NOMO-1 treated with dmso at 0.1 percent for 144 hours (cell line): ENCODE data around the gene HGS.
A peak's percentile ranks its signal among the peaks of the same experiment; 100 is the strongest.
"Not testable (repeated sequence)": the region's sequence is repeated elsewhere in the genome, so short reads cannot be mapped to it uniquely, and the experiment has no call there.

ENCODE experiments used
- DNase-seq: peaks from one replicate; lab custom pipeline; 2025; ENCODE audit not compliant: unreplicated experiment; lab: John Stamatoyannopoulos, UW

Gene HGS

DNA sequence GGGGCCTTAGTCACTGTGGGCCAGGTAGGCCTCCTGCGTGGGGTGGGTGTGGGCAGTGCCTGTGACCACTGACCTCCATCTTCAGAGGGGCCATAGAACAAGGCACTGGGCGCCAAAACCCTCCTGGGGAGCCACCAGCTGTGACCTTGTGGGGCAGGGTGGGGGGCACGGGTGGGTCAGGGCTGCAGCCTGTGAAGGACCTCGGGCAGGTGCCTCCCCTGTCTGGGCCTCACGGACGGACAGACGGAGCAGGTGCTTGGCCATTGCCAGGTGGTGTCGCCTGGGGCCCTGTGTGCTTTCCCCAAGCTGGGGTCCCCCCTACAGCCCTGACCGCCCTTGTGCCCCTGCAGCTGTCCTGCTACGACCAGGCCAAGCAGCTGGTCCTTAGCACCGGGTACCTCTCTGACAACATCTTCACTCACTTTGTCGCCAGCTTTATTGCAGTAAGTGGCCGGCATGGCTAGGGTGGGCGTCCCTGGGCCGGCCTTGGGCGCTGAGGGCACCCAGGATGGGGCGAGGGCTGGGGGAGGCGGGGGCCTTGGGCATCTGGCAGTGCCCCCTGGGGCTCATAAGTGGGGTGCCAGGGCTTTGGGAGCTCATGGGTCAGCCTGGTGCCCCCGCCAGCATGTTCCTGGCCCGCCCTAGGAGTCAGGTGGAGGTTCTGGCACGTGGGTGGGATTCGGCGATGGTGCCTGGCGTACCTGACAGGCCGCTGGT lies 33.4 kb downstream of the HGS start:
- DNase-seq = no peak

DNA sequence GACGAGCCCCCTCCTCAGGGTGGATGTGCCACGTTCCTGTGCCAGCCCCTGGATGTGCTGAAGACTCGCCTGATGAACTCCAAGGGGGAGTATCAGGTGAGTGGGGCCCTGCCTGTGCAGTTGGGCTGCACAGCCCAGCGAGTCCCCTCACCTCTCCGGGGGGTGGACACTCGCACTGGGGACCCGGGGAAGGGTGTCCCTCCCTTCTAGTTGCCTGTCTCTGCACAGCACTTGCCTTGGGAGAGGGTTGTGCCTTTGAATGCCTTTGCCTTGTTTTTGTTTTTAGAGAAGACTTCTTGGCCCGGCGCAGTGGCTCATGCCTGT lies 33.9 kb downstream of the HGS start:
- no peak for DNase-seq

DNA sequence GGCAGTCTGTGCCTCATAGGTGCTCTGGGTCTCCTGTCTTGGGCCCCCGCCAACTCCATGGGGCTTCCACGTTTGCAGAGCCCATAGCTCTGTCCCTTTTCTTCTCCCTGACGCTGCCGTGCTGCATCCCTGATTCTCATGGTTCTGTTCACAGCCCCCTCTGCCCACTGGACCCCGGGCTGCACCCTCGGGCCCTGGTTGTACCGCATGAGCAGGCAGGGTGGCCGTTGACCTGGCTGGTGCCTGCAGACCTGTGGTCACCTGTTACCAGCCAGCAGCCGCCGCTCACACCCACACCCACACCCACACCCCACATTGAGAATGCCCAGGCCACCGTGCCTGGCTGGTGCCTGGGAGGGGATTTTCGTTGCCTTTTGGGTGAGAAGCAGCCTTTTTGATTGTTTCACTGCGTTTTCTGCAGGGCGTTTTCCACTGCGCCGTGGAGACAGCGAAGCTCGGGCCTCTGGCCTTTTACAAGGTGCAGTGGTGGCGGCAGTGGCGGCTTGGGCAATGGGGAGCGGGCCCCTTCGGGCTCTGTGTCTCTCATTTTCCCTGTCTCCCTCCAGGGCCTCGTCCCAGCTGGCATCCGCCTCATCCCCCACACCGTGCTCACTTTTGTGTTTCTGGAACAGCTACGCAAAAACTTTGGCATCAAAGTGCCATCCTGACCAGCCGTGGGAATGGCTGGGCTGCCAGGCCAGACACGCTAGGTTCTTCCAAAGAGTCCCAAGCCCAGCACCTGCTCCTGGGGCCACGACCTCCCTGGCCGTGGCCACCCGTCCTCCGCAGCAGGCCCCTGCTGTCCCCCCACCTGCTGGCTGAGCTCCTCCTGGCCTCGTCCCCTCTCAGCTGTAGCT lies 35.8 kb downstream of the HGS start:
- no peak for DNase-seq

DNA sequence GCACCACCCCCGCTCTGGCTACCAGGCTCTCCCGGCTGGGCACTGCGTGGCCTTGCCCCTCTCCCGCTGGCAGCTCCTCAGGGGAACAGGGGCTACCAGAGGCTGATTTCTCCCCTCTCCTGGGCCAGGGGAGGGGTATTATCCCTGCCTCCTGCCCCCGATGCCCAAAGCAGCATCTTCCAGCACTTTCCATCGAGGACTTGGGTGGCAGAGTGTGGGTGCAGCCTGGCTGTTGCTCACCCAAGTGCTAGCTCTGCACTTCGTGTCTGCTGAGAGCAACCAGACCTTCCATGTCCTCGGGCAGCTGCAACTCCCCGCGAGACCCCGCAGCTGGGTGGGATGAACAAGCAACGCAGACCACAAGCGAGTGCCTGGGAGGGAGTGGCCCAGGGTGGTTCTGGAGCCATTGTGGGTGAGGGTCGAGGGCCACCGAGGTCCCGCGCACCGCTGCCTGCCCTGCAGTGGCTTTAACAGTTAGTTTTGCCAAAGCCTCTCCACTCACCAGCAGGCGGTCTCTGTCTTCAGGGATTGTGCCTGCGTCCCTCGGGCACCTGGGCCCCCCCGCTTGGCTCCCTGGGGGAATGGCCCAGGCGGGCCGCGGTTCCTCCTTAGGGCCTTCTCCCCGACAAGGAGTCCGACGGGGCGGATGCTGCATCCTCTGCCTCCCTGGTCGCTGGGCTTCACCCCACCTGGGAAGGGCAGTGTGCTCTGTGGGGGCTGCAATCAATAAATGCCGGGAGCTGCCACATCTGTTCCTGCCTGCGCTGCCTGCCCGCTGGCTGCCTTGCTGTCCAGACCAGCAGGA lies 36.7 kb downstream of the HGS start:
- no peak for DNase-seq

DNA sequence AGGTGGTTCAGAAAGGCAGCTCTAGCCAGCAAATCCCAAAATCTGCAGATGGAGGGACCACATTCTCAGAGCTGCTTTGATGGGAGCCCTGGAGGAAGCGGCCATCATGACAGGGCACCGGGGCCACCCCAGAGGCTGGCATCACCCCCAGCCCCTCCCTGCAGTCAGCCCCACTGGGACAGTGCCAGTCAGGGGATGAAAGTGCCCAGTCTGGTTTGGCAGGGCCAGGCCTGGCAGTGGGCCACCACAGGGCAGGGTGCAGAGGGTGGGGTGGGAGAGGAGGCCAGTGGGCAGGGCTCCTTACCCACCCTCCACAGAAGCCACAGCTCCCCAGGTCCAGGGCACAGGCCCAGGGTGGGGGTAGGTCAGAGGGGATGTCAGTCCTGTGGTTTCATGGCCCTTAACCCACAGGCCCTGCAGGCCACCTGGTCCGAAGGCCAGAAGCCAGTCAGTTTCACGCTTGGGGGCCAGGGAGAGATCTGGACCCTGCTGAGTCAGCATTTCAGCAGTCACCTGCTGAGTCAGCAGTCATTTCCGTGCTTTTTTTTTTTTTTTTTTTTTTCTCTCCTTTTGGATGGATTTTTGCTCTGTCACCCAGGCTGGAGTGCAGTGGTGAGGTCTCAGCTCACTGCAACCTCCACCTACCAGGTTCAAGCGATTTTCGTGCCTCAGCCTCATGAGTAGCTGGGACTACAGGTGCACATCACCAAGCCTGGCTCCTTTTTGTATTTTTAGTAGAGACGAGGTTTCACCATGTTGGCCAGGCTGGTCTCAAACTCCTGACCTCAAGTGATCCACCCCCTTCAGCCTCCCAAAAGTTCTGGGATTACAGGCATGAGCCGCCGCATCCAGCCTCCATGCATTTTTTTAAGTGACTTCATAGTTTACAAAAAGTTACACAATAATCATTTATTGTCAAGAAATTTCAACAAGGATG lies 38.6 kb downstream of the HGS start:
- DNase-seq = no peak

DNA sequence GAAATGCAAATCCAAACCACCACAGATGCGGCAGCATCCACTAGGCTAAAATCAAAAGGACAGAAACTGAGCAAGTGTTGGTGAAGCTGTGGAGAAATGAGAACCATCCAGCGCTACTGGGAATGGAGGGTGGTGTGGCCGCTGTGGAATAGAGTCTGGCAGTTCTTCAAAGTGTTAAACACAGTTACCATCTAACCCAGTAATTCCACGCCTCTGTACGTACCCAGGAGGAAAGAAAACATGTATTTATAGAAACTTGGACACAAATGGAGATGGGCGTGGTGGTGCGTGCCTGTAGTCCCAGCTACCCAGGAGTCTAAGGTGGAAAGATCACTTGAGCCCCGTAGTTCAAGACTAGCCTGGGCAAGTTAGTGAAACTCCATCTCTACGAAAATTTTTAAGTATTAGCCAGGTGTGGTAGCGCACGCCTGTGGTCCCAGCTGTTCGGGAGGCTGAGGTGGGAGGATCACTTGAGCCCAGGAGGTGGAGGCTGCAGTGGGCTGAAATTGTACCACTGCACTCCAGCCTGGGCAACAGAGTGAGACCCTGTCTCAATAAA lies 39.9 kb downstream of the HGS start:
- DNase-seq = no peak

DNA sequence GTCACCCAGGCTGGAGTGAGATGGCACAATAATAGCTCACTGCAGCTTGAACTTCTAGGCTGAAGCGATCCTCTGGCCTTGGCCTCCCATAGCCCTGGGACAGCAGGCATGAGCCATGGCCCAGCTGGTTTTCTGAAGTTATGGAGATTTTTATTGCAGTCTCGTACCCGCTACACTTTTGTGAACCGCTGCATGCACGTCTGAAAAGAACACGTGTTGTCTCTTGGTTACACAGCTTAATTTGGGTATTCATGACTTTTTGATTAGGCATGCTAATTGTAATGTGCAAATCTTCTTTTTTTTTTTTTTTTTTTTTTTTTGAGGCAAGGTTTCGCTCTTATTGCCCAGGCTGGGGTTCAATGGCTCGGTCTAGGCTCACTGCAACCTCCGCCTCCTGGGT lies 41.6 kb downstream of the HGS start:
- DNase-seq = no peak

DNA sequence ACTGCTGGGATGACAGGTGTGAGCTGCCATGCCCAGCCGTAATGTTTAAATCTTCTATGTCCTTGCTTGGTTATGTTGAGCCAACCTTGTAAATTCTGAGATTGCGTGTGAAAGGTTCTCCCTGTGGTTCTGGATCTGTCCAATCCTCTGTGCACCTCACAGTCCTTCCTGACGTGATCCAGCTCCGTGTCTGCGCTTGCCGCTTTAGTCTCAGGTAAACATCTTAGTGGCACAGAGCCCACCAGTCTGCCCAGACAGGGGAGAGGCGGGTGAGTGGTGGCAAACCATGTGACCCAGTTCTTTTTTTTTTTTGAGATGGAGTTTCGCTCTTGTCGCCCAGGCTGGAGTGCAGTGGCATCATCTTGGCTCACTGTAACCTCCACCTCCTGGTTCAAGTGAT lies 42.2 kb downstream of the HGS start:
- DNase-seq = no peak

DNA sequence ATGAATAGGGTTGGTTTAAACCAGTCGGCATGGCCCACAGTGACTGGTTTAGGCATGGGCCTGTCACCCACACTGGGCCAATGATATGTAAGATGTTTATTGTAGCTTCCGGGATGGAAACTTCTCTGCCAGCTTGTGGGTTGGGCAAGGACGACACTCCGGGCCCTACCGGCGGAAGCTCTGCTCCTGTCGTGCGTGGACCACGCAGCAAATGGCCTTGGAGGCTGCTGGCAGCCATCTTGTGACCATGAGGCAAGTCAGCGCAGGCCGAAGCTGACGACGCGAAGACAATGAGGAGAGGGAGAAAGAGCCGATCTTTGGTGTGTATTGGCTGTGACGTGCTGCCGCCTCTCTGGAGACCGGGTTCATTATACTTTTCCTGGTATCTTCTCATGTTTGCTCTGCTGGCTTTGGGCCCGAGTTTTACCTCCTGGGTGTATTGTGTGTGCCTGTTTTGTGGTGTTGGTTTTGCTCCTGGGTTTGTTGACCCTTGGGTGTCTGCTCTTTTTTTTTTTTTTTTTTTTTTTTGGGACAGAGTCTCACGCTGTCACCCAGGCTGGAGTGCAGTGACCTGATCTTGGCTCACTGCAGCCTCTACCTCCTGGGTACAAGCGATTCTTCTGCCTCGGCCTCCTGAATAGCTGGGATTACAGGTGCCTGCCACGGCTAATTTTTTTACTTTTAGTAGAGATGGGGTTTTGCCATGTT lies 43.7 kb downstream of the HGS start:
- no peak for DNase-seq

DNA sequence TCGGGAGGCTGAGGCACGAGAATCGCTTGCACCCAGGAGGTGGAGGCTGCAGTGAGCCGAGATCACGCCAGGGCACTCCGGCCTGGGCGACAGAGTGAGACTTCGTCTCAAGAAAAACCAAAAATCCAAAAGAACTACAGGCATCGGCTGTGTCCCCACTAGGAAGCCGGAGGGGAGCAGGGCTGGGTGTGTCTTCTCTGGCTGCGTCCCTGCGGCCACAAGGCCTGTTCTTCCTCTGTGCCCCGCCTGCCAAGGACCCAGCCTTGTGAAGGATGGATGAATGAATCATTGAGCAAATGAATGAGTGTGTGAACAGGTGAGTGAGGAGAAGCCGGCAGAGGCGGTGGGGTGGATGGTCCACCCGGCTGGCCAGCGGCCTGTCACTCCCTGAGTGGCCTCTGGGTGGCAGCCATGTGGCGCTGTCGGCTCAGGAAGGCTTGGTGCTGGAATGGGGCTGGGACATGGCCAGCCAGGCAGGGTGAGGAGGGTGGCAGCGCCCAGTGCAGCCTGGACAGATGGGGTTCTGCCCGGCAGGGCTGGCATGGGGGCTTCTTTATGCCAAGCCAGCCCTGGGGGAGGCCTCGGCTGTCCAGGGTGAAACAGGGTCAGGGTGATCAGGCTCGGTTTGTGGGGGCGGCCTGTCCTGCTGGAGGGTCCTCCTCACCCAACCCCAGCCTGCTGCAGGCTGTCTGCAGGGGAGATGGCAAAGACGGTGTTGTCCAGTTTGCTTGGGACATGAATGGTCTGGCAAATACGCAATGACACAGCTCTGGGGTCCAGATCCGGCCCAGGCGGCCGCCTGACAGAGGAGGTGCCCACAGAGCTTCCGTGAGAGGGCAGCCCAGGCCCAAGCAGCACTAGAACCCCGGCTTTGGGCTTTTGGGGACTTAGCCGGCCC lies 49.9 kb downstream of the HGS start:
- DNase-seq = peak; percentile 73

DNA sequence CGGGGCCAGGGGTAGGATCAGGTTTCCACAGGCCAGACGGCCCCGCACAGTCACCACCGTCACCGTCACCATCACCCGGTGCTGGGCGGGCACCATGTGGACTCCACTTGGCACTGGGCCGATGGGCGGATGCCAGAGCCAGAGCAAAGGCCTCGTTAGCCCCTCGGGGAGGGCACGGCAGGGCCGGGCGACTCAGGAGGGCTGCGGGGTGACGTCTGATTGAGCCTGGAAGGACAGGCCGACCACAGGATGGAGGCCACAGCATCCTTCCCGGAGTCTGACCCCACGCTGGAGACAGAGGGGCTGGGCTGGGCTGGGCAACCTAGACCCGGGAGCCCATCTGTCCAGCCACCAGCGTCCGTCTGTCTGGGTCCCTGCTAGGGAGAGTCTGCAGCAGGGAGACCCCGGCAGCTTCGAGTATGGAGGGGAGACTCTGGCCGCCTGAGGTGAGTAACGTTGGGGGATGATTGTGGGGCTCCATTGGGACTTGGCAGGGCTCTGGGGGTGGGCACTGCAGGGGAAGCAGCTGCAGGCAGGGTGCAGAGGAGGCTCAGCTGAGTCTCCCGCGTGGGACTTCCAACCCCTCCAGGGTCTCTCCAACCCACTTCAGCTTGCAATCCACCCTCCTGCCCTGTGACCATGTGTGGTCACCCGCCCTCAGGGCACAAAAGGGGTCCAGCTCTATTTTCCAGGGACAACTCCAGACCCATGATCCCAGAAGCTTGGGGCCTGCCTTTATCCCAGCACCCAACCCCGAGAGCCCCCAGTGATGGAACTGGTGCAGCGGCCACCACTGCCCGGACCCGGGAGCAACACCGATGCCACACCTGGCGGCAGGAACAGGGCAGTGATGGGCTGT lies 50.8 kb downstream of the HGS start:
- no peak for DNase-seq

DNA sequence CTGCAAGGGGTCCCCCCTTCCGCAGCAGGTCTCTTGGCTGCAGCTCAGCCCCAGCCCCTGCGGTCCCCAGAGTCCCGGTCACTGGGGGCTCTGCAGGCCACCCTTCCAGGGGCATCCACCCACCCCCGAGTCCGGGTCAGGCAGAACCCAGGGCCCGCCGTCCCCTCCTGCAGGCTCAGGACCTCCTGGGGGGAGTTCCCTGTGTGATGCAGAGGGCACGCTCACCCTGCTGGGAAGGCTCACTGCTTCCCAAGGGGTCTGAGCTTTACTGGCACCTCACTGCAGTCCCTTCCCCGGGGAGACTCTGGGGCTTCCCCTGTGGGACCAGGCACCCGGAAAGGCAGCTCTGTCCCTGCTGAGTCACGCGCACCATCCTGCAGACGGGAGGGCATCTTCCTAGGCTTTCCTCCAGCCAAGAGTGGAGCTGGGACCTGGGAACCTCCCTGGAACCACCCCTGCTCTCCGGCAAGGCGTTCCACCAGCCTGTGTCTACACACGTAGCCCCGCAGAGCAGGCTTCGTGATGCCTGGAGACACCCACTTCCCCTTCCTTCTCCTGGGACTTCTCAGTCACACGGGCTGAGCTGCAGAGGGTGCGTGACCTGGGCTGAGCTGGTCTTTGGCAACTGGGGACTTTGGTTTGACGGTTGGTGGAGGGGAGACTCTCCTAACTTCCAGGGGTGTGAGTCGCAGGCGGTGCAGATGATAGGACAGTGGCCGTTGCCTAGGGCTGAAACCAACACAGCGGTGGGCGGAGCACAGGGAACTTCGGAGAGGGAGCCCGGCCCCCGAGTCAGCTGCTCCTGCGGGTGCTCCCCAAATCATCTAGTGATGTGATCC lies 51.7 kb downstream of the HGS start:
- DNase-seq = peak; percentile 98

DNA sequence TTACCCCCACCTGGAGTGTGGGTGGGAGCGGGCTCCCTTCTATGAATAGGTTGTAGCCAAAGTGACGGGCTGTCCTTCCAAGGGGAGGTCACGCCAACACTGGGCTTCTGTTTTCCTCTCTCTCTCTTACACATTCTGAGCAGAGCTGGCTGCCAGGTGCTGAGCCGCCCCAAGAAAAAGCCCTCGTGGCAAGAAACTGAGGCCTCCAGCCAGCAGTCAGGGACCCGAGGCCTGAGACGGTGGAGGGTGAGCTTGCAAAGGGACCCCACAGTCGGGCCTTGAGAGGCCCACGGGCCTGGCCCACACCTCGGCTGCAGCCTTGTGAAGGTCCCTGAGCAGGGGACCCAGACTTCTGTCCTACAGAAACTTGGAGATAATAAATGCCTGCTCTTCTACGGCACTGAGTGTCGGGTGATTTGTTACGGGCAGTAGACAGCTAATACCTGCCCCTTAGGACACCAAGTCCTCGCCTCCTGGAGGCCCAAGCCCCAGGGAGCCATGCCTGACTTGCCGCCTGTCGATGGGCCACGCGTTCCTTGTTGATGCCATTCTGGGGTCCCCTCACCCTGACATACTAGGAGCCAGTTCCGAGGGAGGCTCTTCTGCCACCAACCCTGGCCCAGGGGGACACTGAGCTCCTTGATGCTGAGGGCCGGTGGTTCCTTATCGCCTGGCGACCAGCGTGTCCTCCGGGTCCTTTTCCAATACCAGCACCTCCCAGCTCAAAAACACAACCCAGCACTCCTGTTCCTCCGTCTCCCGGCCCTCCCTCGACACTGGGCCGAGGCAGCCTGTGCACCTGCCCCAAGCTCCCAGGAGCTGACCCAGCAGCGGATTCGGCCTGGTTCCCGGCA lies 54.4 kb downstream of the HGS start:
- no peak for DNase-seq

DNA sequence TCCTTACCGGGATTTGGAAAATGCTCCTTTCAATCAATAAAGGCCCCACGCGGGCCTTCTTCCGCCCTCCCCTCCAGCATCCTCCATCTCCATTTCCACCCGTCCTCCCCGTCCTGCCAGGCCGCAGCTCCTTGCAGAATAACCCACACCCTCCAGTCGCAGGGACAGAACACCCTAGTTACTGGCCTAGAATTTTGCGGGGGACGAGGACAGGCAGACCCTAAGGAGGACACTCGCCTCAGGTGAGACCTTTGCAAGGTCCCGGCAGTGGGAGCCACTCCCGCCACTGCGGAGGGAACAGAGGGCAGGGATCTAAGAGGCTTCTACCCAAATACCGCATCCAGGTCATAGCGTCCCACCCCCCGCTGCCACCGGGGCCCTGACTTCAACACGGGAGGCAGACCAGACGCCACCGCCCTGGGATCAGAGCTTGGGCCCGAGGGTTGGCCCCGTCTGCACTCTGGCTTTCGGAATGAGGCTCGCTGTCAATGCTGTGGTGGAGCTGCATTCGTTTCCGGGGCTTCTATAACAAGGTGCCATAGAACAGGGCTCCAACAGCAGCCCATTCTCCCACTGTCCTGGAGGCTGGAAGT lies 55.1 kb downstream of the HGS start:
- no peak for DNase-seq

DNA sequence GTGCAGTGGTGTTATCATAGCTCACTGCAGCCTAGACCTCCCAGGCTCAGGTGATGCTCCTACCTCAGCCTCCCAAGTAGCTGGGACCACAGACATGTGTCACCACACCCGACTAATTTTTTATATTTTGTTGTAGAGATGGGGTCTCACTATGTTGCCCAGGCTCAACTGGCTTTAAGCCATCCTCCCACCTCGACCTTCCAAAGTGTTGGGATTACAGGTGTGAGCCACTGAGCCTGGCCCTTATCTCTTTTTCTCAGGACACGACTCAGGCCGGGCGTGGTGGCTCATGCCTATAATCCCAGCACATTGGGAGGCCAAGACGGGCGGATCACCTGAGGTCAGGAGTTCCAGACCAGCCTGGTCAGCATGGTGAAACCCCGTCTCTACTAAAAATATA lies 55.8 kb downstream of the HGS start:
- DNase-seq = not testable (repeated sequence)
